ENCODE results near the gene PRR20C.
"Not testable (repeated sequence)": the region's sequence is repeated elsewhere in the genome, so short reads cannot be mapped to it uniquely, and the experiment has no call there.

Gene PRR20C

DNA sequence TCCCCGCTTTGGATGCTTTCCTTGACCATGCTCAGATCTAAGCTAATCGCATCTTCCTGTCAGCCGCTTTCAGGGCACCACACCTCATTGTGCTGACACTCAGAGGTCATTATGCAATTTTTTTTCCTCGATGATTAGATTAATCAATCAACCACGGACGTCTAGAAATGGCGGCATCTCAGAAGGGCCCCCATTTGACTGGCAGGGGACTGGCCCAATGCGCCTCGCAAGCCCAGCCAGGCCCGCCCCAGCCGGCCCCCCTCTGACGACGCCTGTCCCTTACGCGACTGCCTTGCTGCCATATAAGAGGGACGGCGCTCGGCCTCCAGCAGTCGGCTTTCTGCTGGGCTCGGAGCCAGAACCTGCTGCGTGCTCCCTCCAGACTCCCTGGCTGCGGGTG lies 6.7 kb upstream of the PRR20C start, which contains the start of gene PRR20B:
TSS of gene PRR20B (plus strand) at position 301 of the 400 bp plus-strand sequence. CDS start 387 bp downstream, outside the sequence.
- H2AFZ ChIP-seq (ENCODE audit: low read length); H3K4me1 ChIP-seq (ENCODE audit: insufficient read depth, low read length, poor library complexity, severe bottlenecking); H4K20me1 ChIP-seq (ENCODE audit: insufficient read depth, low read length, poor library complexity, severe bottlenecking); H3F3A ChIP-seq (ENCODE audit: low read depth); H3K9ac ChIP-seq (ENCODE audit: low read depth, low read length, poor library complexity, severe bottlenecking); H3K4me2 ChIP-seq (ENCODE audit: low read depth, low read length, poor library complexity, severe bottlenecking); H3K4me3 ChIP-seq (ENCODE audit: low read length, poor library complexity, severe bottlenecking); H3K79me2 ChIP-seq (ENCODE audit: insufficient read depth, low read length); H3K36me3 ChIP-seq (ENCODE audit: insufficient read depth, low read length); H3K9me3 ChIP-seq (ENCODE audit: insufficient read depth, low read depth, low read length); H3K27me3 ChIP-seq (ENCODE audit: insufficient read depth, low read length, poor library complexity, severe bottlenecking); H3K9me2 ChIP-seq (replicated peaks; ENCODE audit: low read depth, low read length): not testable (repeated sequence)

DNA sequence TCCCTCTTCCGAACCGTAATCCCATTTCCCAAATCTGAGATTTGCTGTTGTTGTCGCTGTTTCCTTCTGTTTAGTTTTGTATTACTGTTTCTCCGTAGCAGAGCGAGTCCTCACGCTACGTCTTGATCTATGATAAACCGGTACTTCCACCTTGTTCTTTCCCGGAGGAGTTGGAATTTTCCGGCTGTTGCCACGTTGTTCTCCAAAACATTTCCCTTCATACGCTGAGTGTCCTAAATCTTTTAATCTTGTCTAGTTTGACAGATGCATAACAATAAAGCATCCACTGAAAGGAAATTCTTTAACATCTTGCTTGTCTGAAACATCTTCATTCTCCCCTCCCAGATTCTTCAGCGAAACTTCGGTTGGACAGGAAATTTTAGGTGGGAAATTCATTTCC lies 5.8 kb upstream of the PRR20C start:
- not testable (repeated sequence) for H3K9ac ChIP-seq (ENCODE audit: low read depth, low read length, poor library complexity, severe bottlenecking); H4K20me1 ChIP-seq (ENCODE audit: insufficient read depth, low read length, poor library complexity, severe bottlenecking); H3K4me3 ChIP-seq (ENCODE audit: low read length, poor library complexity, severe bottlenecking); H3F3A ChIP-seq (ENCODE audit: low read depth); H3K27me3 ChIP-seq (ENCODE audit: insufficient read depth, low read length, poor library complexity, severe bottlenecking); H3K4me1 ChIP-seq (ENCODE audit: insufficient read depth, low read length, poor library complexity, severe bottlenecking); H3K79me2 ChIP-seq (ENCODE audit: insufficient read depth, low read length); H3K4me2 ChIP-seq (ENCODE audit: low read depth, low read length, poor library complexity, severe bottlenecking); H2AFZ ChIP-seq (ENCODE audit: low read length); H3K9me3 ChIP-seq (ENCODE audit: insufficient read depth, low read depth, low read length); H3K36me3 ChIP-seq (ENCODE audit: insufficient read depth, low read length); H3K9me2 ChIP-seq (replicated peaks; ENCODE audit: low read depth, low read length)

DNA sequence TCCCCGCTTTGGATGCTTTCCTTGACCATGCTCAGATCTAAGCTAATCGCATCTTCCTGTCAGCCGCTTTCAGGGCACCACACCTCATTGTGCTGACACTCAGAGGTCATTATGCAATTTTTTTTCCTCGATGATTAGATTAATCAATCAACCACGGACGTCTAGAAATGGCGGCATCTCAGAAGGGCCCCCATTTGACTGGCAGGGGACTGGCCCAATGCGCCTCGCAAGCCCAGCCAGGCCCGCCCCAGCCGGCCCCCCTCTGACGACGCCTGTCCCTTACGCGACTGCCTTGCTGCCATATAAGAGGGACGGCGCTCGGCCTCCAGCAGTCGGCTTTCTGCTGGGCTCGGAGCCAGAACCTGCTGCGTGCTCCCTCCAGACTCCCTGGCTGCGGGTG lies 6.5 kb downstream of the PRR20C start, which contains the start of gene PRR20D:
TSS of gene PRR20D (plus strand) at position 301 of the 400 bp plus-strand sequence. CDS start 387 bp downstream, outside the sequence.
- H4K20me1 ChIP-seq (ENCODE audit: insufficient read depth, low read length, poor library complexity, severe bottlenecking); H3K9me2 ChIP-seq (replicated peaks; ENCODE audit: low read depth, low read length); H3F3A ChIP-seq (ENCODE audit: low read depth); H3K79me2 ChIP-seq (ENCODE audit: insufficient read depth, low read length); H2AFZ ChIP-seq (ENCODE audit: low read length); H3K36me3 ChIP-seq (ENCODE audit: insufficient read depth, low read length); H3K9me3 ChIP-seq (ENCODE audit: insufficient read depth, low read depth, low read length); H3K4me1 ChIP-seq (ENCODE audit: insufficient read depth, low read length, poor library complexity, severe bottlenecking); H3K4me2 ChIP-seq (ENCODE audit: low read depth, low read length, poor library complexity, severe bottlenecking); H3K4me3 ChIP-seq (ENCODE audit: low read length, poor library complexity, severe bottlenecking); H3K27me3 ChIP-seq (ENCODE audit: insufficient read depth, low read length, poor library complexity, severe bottlenecking); H3K9ac ChIP-seq (ENCODE audit: low read depth, low read length, poor library complexity, severe bottlenecking): not testable (repeated sequence)

DNA sequence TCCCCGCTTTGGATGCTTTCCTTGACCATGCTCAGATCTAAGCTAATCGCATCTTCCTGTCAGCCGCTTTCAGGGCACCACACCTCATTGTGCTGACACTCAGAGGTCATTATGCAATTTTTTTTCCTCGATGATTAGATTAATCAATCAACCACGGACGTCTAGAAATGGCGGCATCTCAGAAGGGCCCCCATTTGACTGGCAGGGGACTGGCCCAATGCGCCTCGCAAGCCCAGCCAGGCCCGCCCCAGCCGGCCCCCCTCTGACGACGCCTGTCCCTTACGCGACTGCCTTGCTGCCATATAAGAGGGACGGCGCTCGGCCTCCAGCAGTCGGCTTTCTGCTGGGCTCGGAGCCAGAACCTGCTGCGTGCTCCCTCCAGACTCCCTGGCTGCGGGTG lies 13.0 kb downstream of the PRR20C start, which contains the start of gene PRR20E:
TSS of gene PRR20E (plus strand) at position 301 of the 400 bp plus-strand sequence. CDS start 387 bp downstream, outside the sequence.
- H3K27me3 ChIP-seq (ENCODE audit: insufficient read depth, low read length, poor library complexity, severe bottlenecking); H3K4me3 ChIP-seq (ENCODE audit: low read length, poor library complexity, severe bottlenecking); H3K36me3 ChIP-seq (ENCODE audit: insufficient read depth, low read length); H3K9me3 ChIP-seq (ENCODE audit: insufficient read depth, low read depth, low read length); H2AFZ ChIP-seq (ENCODE audit: low read length); H3F3A ChIP-seq (ENCODE audit: low read depth); H3K79me2 ChIP-seq (ENCODE audit: insufficient read depth, low read length); H4K20me1 ChIP-seq (ENCODE audit: insufficient read depth, low read length, poor library complexity, severe bottlenecking); H3K4me1 ChIP-seq (ENCODE audit: insufficient read depth, low read length, poor library complexity, severe bottlenecking); H3K9ac ChIP-seq (ENCODE audit: low read depth, low read length, poor library complexity, severe bottlenecking); H3K9me2 ChIP-seq (replicated peaks; ENCODE audit: low read depth, low read length); H3K4me2 ChIP-seq (ENCODE audit: low read depth, low read length, poor library complexity, severe bottlenecking): not testable (repeated sequence)

DNA sequence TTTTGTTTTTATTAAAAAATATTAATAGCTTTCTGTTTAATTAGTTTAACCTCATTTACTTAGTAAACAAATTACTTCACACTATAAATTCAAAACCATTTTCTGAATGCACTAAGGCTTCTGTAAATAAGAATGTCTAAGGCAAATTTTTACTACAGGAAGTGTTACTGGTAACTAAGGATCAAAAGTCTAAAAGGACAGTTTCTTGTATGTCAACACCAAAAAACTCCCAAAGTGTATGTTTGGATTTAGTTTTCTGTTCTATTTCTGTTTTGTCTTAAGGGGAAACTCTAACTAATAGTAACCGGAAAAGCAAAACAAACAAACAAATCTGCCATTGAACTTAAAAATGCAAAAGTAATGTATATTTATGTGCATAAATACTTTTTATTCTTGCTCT lies 37.8 kb downstream of the PRR20C start:
- Histone ChIP-seq H3K79me2 (ENCODE audit: insufficient read depth, low read length) (no peaks in the 10 kb centered on the region), H3K9me3 (ENCODE audit: insufficient read depth, low read depth, low read length) (no peaks in the 10 kb centered on the region), H3K4me2 (ENCODE audit: low read depth, low read length, poor library complexity, severe bottlenecking) (no peak overlapping the region), H3K9me2 (replicated peaks; ENCODE audit: low read depth, low read length) (no peaks in the 10 kb centered on the region), H3F3A (ENCODE audit: low read depth) (no peaks in the 10 kb centered on the region), H3K9ac (ENCODE audit: low read depth, low read length, poor library complexity, severe bottlenecking) (no peak overlapping the region), H3K36me3 (ENCODE audit: insufficient read depth, low read length) (no peaks in the 10 kb centered on the region), H3K4me3 (ENCODE audit: low read length, poor library complexity, severe bottlenecking) (no peak overlapping the region), H4K20me1 (ENCODE audit: insufficient read depth, low read length, poor library complexity, severe bottlenecking) (no peaks in the 10 kb centered on the region), H3K4me1 (ENCODE audit: insufficient read depth, low read length, poor library complexity, severe bottlenecking) (no peaks in the 10 kb centered on the region), H3K27me3 (ENCODE audit: insufficient read depth, low read length, poor library complexity, severe bottlenecking) (no peaks in the 10 kb centered on the region), H2AFZ (ENCODE audit: low read length) (no peak overlapping the region)
- TF ChIP-seq, protein P1, sequence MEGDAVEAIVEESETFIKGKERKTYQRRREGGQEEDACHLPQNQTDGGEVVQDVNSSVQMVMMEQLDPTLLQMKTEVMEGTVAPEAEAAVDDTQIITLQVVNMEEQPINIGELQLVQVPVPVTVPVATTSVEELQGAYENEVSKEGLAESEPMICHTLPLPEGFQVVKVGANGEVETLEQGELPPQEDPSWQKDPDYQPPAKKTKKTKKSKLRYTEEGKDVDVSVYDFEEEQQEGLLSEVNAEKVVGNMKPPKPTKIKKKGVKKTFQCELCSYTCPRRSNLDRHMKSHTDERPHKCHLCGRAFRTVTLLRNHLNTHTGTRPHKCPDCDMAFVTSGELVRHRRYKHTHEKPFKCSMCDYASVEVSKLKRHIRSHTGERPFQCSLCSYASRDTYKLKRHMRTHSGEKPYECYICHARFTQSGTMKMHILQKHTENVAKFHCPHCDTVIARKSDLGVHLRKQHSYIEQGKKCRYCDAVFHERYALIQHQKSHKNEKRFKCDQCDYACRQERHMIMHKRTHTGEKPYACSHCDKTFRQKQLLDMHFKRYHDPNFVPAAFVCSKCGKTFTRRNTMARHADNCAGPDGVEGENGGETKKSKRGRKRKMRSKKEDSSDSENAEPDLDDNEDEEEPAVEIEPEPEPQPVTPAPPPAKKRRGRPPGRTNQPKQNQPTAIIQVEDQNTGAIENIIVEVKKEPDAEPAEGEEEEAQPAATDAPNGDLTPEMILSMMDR (conservative IDR thresholded peaks at IDR 0.05; ENCODE audit: low read length): no peak
- no peak for TF ChIP-seq EZH2phosphoT487 (IDR thresholded peaks at IDR 0.05; ENCODE audit: borderline replicate concordance)
